ENCODE measurements around the gene CEP131.
"Not testable (repeated sequence)": the region's sequence is repeated elsewhere in the genome, so short reads cannot be mapped to it uniquely, and the experiment has no call there.

The CEP131 gene

DNA sequence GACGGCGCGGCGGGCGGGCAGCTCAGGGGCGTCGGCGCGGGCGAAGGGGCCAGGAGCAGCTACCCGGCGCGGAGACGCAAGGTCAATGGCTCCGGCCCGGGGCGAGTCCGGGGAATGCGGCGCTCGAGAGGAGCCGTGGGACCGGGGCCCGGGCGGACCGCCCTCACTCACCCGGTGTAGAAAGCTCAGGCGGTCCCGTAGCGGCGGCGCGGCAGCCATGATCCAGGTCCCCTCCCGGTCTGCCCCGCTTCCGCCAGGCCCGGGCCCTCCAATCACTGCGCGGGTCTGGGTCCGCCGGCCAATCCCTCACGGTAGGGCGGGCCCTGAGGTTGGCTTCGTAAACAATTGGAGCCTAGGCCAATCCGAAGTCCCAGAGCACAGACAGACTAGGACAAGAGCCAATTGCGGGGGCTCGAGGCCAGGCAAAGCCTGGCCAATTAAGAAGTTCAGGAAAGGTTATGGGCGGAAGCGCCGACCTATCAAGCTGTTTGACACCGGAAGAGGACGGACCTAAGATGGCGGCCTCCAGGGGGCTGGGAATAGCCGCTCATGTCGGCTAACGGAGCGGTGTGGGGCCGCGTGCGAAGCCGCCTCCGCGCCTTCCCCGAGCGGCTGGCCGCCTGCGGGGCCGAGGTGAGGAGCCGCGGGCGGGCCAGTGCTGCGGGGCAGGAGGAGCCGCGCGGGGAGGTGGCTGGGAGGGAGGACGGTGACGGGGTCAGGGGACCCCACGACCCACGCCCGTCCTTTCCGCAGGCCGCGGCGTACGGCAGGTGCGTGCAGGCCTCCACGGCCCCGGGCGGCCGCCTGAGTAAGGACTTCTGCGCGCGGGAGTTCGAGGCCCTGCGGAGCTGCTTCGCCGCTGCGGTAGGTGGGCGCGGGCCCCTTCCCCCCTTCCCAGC, 16.3 kb upstream of the CEP131 start, which contains the start of the genes NDUFAF8 and TEPSIN:
NDUFAF8 (plus strand) TSS at position 504 of the 899 bp plus-strand sequence; CDS start at position 550, 46 bp downstream.
TEPSIN (minus strand) TSS at position 241 of the 899 bp plus-strand sequence; CDS start at position 219, 22 bp downstream.
- peak; percentile 98 for DNase-seq (ENCODE audit: low read depth, low spot score)

DNA sequence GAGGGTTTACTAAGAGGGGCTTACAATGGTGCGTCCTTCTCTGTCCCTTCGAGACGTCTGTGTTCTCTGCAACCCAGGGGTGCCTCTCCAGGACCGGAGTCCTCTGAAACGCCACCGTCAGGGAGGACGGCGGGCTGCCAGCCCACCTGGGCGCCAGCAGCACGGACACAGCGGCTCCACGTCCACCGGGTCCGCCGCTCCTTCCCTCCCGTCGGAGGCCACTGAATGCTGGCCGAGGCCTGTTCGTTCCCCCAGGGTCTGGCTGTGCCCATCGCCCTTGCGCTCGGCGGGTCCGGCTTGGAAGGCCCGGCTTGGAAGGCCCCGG, 15.7 kb upstream of the CEP131 start:
- DNase-seq (ENCODE audit: low read depth, low spot score) = no peak

- no peak for DNase-seq (ENCODE audit: low read depth, low spot score)
Measured at GRCh38 chr17:81237591-81238489, 15.1 kb upstream of the CEP131 start.

- no peak for DNase-seq (ENCODE audit: low read depth, low spot score)
Measured at GRCh38 chr17:81236784-81237183, 14.0 kb upstream of the CEP131 start.

- DNase-seq (ENCODE audit: low read depth, low spot score) = no peak
Measured at GRCh38 chr17:81235822-81236740, 13.3 kb upstream of the CEP131 start.

DNA sequence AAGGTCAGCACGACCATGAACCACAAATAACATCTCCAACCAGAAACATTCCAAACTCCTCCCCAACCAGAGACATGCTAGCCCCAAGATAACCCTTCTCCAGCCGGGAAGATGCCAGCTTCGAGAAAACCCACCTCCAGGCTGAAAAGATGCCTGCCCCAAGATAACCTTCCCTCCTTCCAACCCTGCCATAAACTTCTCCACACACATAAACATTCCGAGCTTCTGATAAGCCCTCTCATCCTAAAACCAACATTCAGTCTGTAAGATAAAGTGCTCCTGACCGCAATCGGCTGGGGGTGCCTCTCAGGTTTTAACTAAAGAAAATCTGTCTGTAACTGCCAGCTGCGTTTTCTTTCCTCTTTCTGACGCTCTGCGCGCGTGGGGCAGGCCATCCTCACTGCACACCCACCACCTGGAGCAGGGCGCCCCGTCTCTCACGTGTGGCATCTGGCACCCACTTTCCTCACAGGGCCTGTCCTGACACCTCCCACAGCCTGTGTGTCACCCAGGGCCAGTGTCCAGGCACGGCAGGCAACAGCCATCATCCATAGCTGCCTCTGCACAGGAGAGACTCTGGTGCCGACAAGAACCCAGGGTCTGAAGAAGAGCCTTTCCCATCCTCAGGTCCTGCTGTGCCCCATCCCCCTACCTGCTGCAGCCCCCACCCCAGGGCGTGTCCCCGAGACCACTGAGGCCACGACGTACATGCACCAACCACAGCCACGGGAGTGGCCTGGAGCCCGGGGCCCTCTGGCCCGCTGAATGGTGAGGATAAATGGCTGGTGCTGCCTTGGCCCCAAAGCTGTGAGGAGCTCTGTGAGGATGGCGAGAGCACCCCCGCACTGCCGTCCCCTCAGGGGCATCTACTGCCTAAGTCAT, 12.4 kb upstream of the CEP131 start:
- no peak for DNase-seq (ENCODE audit: low read depth, low spot score)

DNA sequence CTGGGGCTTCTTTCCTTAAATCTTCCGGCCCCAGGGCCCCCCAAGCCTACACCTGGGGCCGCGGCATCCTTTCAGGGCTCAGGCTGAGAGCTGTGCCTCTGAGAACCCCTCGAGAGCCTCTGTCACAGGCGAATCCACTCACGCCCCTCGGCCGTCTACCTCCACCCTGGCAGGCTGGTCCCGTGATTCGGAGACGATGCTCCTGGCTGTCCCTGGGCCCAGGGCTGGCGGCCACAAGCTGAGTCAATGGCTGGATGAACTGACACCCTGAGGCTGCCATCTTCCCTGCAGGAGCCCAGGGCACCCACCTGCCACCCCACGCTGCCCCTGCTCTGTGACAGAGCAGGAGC, 11.7 kb upstream of the CEP131 start:
- no peak for DNase-seq (ENCODE audit: low read depth, low spot score)

- no peak for DNase-seq (ENCODE audit: low read depth, low spot score)
Measured at GRCh38 chr17:81233811-81234505, 11.2 kb upstream of the CEP131 start.

DNA sequence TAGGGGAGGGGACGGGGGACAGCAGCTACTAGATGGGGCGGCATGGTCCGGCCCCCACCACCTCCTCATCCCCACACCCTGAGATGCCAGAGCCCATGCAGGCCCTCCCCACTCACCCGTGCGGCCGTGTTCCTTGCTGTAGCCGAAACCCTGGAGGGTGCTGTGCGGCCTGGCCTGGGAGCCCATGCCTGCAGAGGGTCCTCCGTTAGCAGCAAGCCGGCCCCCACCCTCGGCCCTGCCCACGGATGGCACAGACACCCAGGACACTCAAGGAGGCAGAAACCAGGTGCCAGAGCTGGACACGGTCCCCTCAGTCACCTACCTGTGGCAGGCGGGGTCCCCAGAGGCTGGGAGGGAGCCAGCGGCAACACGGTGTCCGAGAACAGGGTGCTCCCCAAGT, 10.6 kb upstream of the CEP131 start:
- no peak for DNase-seq (ENCODE audit: low read depth, low spot score)

- no peak for DNase-seq (ENCODE audit: low read depth, low spot score)
Measured at GRCh38 chr17:81232616-81233241, 10.0 kb upstream of the CEP131 start.

DNA sequence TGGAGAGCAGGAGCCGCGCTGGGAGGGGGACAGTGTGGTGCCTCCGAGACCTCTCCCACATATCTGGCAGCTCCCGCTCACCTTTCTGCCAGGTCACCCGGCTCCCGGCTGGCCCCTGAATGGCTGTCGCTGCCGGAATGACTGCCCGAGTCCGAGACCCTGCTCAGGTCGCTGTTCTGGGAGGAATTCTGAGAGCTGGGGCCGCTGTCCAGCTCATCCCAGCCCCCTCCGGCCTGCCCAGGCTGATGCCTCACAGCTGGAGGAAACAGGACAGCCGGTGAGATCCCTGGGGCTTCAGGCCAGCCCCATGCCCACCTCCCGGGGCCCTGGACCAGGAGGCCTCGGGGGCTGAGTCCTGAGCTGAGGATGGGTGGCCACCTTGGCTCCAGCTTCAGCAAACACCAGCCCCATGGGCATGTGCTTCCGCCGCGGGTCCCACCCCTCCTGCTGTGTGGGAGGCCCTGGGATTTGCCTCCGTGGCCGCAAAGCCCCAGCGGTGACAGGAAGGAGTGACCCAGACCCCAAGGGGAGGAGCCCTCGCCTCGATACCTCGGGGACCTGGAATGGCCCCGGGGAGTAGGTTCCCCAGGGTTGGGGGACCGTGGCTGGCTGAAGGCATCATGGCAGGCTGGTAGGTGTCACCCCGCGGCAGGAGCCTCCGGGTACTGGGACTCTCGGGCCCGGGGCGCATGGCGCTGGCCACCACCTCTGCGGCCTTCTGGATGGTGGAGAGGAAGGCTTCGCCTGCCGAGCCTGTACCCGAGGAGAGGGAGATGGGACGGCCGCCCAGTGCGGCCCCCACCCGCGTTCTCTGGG, 9.2 kb upstream of the CEP131 start:
- DNase-seq (ENCODE audit: low read depth, low spot score) = no peak

DNA sequence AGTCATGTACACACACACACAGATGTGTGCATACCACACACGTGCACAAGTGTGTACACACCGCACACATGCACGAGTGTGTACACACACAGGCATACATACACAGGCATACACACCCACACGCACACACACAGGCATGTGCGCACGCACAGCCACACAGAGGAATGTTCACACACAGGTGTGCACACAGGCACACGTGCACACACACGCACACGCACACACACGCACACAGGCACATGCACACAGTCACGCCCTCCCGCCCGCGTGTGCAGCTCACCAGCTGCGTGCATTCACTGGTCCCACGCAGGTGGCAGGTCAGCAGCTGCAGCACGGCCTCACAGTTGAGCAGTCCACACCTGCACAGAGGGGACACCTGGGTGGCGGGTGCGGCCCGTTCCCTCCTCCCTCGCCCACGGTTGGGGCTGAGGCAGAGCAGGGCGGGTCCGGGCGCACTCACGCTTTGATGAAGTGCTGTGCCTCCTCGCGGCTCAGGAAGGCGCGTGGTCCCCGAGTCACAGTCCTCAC, 8.4 kb upstream of the CEP131 start:
- no peak for DNase-seq (ENCODE audit: low read depth, low spot score)

DNA sequence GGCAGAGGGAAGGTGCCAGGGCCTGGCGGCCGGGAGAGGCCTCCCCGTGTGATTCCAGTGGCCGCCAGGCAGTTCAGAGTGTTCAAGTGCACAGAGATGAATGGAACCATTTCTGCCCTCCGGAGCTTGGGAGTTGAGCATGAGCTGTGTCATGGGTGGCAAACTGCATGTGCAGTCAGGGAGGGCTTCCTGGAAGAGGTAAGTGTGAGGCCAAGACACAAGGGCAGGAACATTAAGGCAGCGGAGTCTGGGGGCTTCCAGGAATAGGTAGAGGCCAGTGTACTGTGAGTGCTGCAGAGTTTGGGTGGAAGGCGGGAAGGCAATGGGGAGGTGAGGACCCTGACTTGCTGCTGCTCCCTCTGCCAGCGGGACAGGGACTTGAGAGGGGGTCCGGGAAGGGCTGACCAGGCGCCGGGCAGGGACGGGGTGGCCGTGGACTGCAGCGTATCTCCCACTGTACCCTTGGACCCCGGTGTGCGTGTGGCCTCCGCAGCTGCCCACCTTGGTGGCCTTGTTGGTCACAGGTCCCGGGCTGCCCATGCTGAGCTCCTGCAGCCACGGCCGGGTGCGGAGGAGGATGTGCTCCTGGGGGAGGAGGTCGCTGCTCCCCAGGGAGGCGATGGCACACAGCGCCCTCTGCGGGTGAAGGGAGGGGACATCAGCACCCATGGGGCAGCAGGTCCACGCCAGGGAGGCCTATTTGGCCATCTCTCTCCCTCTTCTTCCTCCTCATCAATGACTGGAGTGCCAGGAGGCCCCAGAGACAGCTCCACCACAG, 7.5 kb upstream of the CEP131 start:
- no peak for DNase-seq (ENCODE audit: low read depth, low spot score)

DNA sequence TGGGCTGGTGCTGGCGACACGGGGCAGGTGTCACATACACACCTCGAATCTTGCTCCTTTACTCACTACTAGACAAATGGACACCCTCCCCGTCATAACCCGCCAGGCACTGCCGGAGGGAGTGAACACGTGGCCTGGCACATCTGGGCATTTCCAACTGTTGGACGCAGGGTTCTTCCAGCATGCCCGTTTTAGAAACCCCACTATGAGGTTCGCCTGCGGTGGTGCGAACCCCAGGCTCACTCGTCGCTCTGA, 6.8 kb upstream of the CEP131 start:
- no peak for DNase-seq (ENCODE audit: low read depth, low spot score)

GRCh38 chr17:81228834-81229665, 6.3 kb upstream of the CEP131 start:
- DNase-seq (ENCODE audit: low read depth, low spot score) = no peak

- no peak for DNase-seq (ENCODE audit: low read depth, low spot score)
Measured at GRCh38 chr17:81228420-81228819, 5.7 kb upstream of the CEP131 start.

GRCh38 chr17:81227630-81228029, 4.9 kb upstream of the CEP131 start:
- DNase-seq (ENCODE audit: low read depth, low spot score) = not testable (repeated sequence)
